HK-2 (cell line): ENCODE data around the gene ATP4B.

Experiments used
- DNase-seq: peaks from one replicate; pipeline ENCODE4 v3.0.0-alpha.2; 2018; ENCODE audit not compliant: unreplicated experiment

ATP4B gene

GRCh38 chr13:113642563-113642962 lies 15.4 kb downstream of the ATP4B start:
- no peak for DNase-seq

- no peak for DNase-seq
These were observed 16.6 kb downstream of the ATP4B start for GRCh38 chr13:113641426-113641825.

- DNase-seq = no peak
These were observed 18.3 kb downstream of the ATP4B start for GRCh38 chr13:113639616-113640262.

- DNase-seq = no peak
These were observed 19.2 kb downstream of the ATP4B start for GRCh38 chr13:113638806-113639205.

- DNase-seq = no peak
These were observed 19.7 kb downstream of the ATP4B start for GRCh38 chr13:113638173-113638746.

GRCh38 chr13:113637262-113638160 lies 20.5 kb downstream of the ATP4B start:
- DNase-seq = no peak

- DNase-seq = no peak
These were observed 21.6 kb downstream of the ATP4B start for GRCh38 chr13:113636266-113636963.

- no peak for DNase-seq
These were observed 22.3 kb downstream of the ATP4B start for GRCh38 chr13:113635709-113636108.

GRCh38 chr13:113635048-113635420 lies 23.0 kb downstream of the ATP4B start:
- no peak for DNase-seq

GRCh38 chr13:113634279-113635047 lies 23.5 kb downstream of the ATP4B start:
- DNase-seq = no peak

GRCh38 chr13:113633485-113633873 lies 24.5 kb downstream of the ATP4B start:
- no peak for DNase-seq

GRCh38 chr13:113632706-113633484 lies 25.1 kb downstream of the ATP4B start:
- DNase-seq = no peak

- no peak for DNase-seq
These were observed 26.5 kb downstream of the ATP4B start for GRCh38 chr13:113631341-113632095.

GRCh38 chr13:113630804-113631203 lies 27.2 kb downstream of the ATP4B start:
- DNase-seq = no peak

GRCh38 chr13:113630296-113630695 lies 27.7 kb downstream of the ATP4B start:
- DNase-seq = no peak

- no peak for DNase-seq
These were observed 28.1 kb downstream of the ATP4B start for GRCh38 chr13:113629866-113630265.

GRCh38 chr13:113628291-113629270 lies 29.4 kb downstream of the ATP4B start:
- no peak for DNase-seq

- DNase-seq = no peak
These were observed 30.9 kb downstream of the ATP4B start for GRCh38 chr13:113627136-113627535.
